DOHH2 (cell line): ENCODE results near the gene IMMP2L.

Source experiments
- H3F3A ChIP-seq: fragments of 200-600 bp; sonication (generic), shearing (Covaris generic); 2 replicates; pipeline ENCODE4 v1.6.0; 2016; ENCODE audit warnings: antibody characterized with exemption, mild to moderate bottlenecking; ENCODE audit not compliant: control insufficient read depth, insufficient read depth
- H3K27ac ChIP-seq: fragments of 200-600 bp; sonication (generic); 2 replicates; pipeline ENCODE4 v1.5.1; 2014; ENCODE audit warnings: low read depth, mild to moderate bottlenecking, low read length, moderate library complexity
- H3K27me3 ChIP-seq: fragments of 200-600 bp; sonication (generic); 2 replicates; pipeline ENCODE4 v1.6.1; 2014; ENCODE audit warnings: mild to moderate bottlenecking, low read length, mixed read lengths; ENCODE audit not compliant: control insufficient read depth
- H3K36me3 ChIP-seq: fragments of 200-600 bp; sonication (generic); 2 replicates; pipeline ENCODE4 v1.6.1; 2014; ENCODE audit warnings: mild to moderate bottlenecking, low read length, moderate library complexity, mixed read lengths; ENCODE audit not compliant: control insufficient read depth
- H3K4me1 ChIP-seq: fragments of 200-600 bp; sonication (generic); 2 replicates; pipeline ENCODE4 v1.6.1; 2014; ENCODE audit warnings: mild to moderate bottlenecking, low read length, mixed read lengths; ENCODE audit not compliant: control insufficient read depth
- H3K4me2 ChIP-seq: fragments of 200-600 bp; sonication (generic); 2 replicates; pipeline ENCODE4 v1.6.0; 2014; ENCODE audit warnings: mild to moderate bottlenecking, low read length, moderate library complexity
- H3K4me3 ChIP-seq: fragments of 200-600 bp; sonication (generic); 2 replicates; pipeline ENCODE4 v1.5.1; 2014; ENCODE audit warnings: mild to moderate bottlenecking, low read length, mixed read lengths
- H3K79me2 ChIP-seq: fragments of 200-600 bp; sonication (generic); 2 replicates; pipeline ENCODE4 v1.6.1; 2014; ENCODE audit warnings: mild to moderate bottlenecking, low read length, mixed read lengths; ENCODE audit not compliant: control insufficient read depth
- H3K9me2 ChIP-seq: fragments of 200-600 bp; sonication (generic); replicated peaks from 2 replicates; pipeline ENCODE4 v1.6.1; 2014; ENCODE audit warnings: mild to moderate bottlenecking, low read length, mixed read lengths; ENCODE audit not compliant: control insufficient read depth
- H3K9me3 ChIP-seq: fragments of 200-600 bp; sonication (generic); 2 replicates; pipeline ENCODE4 v1.6.1; 2014; ENCODE audit warnings: antibody characterized with exemption, low read length, mixed read lengths; ENCODE audit not compliant: control insufficient read depth, insufficient read depth
- H4K20me1 ChIP-seq: fragments of 200-600 bp; sonication (generic); 2 replicates; pipeline ENCODE4 v1.6.0; 2014; ENCODE audit warnings: low read depth, mild to moderate bottlenecking, antibody characterized with exemption, low read length, moderate library complexity; ENCODE audit not compliant: control insufficient read depth, insufficient read depth
- EZH2phosphoT487 ChIP-seq: fragments of 200-600 bp; sonication (generic); IDR thresholded peaks from 2 replicates; pipeline ENCODE4 v1.6.1; 2017; ENCODE audit warnings: borderline replicate concordance, mild to moderate bottlenecking, antibody characterized with exemption, low read length, moderate library complexity, mixed read lengths
- TF ChIP-seq, protein P1 (sequence below): fragments of 200-600 bp; sonication (generic); IDR thresholded peaks from one replicate; pipeline ENCODE4 v1.5.1; 2014; ENCODE audit warnings: antibody characterized with exemption, mild to moderate bottlenecking, low read depth, low read length; ENCODE audit not compliant: poor library complexity, severe bottlenecking

IMMP2L gene

DNA sequence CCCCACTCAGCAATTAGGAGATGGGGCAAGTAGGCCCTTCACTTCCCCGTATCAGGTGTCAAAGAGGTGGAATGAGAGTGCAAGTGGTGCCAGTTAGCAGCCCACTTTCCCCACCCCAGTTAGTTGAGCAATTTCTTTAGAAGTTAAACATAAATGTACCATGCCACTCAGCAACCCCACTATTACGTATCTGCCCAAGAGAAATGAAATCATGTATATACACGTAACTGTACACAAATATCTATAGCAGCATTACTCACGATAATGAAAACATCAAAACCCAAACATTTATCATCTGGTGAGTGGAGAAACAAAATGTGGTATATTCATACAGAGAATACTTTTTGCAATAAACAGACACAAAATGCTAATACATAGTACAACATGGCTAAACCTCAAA lies 50.4 kb downstream of the IMMP2L start:
- no peaks in the 10 kb centered on the region for H3K79me2 ChIP-seq
- H4K20me1 ChIP-seq, result no peaks in the 10 kb centered on the region
- no peak overlapping the region for H3K4me3 ChIP-seq
- no peak overlapping the region for H3K4me2 ChIP-seq
- H3K36me3 ChIP-seq, result no peaks in the 10 kb centered on the region
- H3K27me3 ChIP-seq, result no peaks in the 10 kb centered on the region
- H3F3A ChIP-seq, result no peaks in the 10 kb centered on the region
- no peaks in the 10 kb centered on the region for H3K4me1 ChIP-seq
- no peaks in the 10 kb centered on the region for H3K9me3 ChIP-seq
- TF ChIP-seq, protein P1, sequence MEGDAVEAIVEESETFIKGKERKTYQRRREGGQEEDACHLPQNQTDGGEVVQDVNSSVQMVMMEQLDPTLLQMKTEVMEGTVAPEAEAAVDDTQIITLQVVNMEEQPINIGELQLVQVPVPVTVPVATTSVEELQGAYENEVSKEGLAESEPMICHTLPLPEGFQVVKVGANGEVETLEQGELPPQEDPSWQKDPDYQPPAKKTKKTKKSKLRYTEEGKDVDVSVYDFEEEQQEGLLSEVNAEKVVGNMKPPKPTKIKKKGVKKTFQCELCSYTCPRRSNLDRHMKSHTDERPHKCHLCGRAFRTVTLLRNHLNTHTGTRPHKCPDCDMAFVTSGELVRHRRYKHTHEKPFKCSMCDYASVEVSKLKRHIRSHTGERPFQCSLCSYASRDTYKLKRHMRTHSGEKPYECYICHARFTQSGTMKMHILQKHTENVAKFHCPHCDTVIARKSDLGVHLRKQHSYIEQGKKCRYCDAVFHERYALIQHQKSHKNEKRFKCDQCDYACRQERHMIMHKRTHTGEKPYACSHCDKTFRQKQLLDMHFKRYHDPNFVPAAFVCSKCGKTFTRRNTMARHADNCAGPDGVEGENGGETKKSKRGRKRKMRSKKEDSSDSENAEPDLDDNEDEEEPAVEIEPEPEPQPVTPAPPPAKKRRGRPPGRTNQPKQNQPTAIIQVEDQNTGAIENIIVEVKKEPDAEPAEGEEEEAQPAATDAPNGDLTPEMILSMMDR, result no peak
- no peak for TF ChIP-seq EZH2phosphoT487
- H3K27ac ChIP-seq, result no peak overlapping the region
- H3K9me2 ChIP-seq, result no peaks in the 10 kb centered on the region

DNA sequence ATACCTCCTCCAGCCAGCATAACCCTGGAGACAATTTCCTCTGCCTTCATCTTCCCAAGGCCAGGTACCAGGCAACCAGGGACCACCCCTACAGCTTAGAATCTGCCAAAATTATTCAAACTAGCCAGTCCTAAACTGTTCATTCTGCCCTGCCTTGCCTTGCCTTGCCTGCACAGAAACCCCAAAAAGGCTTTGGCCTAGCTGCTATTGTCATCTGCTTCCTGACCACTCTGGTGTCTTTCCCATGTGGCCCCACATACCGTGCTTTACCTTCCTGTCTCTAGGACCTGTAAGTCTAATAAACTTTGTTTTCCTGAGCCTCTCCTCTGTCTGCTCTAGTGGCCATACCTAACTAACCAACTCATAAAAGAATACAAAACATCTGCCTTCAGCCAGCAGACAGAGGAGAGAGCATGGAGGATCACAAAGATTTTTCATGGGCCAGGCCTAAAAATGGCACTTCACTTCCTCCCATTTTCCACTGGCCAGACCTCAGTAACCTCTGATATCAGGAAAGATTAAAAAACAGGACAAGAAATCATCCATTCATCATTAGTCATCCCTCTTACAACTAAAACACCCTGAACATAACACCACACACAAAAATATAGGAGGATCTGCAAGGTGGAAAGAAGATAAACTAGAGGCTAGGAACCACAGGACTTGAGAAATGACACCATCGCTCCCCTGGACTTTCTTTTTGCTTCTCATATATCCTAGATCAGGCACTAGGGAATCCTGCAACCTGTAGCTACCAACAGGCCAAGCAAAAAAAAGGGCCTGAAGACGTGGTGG lies 51.5 kb downstream of the IMMP2L start:
- Histone ChIP-seq H4K20me1 (no peaks in the 10 kb centered on the region), H3K27ac (no peak overlapping the region), H3K4me1 (no peaks in the 10 kb centered on the region), H3K9me3 (no peaks in the 10 kb centered on the region), H3K27me3 (no peaks in the 10 kb centered on the region), H3K36me3 (no peaks in the 10 kb centered on the region), H3K4me2 (no peak overlapping the region), H3K9me2 (no peaks in the 10 kb centered on the region), H3K4me3 (no peak overlapping the region), H3F3A (no peaks in the 10 kb centered on the region), H3K79me2 (no peaks in the 10 kb centered on the region)
- TF ChIP-seq, protein P1, result no peak
- no peak for TF ChIP-seq EZH2phosphoT487

DNA sequence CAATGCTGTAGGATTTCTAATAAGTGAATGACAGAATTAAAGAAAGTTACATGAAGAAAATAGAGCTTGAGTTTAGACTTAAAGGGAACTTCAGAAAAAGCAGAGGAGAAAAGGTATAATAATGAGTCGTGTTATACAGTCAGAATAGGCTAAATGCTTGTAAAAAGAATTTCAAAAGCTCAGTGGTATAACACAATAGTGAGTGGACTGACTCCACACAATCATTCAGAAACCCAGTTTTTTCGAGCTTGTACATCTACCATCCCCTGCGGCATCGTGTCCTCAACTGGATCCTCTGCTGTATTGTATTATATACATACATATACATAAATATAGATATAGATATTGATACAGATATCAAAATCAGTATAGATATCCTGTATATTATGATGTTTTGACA lies 52.2 kb downstream of the IMMP2L start:
- no peak for TF ChIP-seq EZH2phosphoT487
- TF ChIP-seq, protein P1, result no peak
- no peak overlapping the region for H3K4me3 ChIP-seq
- H4K20me1 ChIP-seq, result no peaks in the 10 kb centered on the region
- no peaks in the 10 kb centered on the region for H3F3A ChIP-seq
- no peak overlapping the region for H3K27ac ChIP-seq
- no peaks in the 10 kb centered on the region for H3K9me3 ChIP-seq
- no peaks in the 10 kb centered on the region for H3K9me2 ChIP-seq
- H3K4me1 ChIP-seq, result no peaks in the 10 kb centered on the region
- H3K4me2 ChIP-seq, result no peak overlapping the region
- H3K36me3 ChIP-seq, result no peaks in the 10 kb centered on the region
- no peaks in the 10 kb centered on the region for H3K27me3 ChIP-seq
- H3K79me2 ChIP-seq, result no peaks in the 10 kb centered on the region
